H1 (cell line): ENCODE data around the gene CCNK. TPM values are rescaled to one million over a fixed set of nuclear protein-coding genes. Genes with fewer than 3 reads are reported as not detected.

Experiments used
- CTCF ChIA-PET: fragments of 300-600 bp; sonication (Branson Sonifier 250); formaldehyde crosslinking; loops from one replicate; lab custom pipeline; 2021; ENCODE audit not compliant: partially characterized antibody; lab: Charles Lee
- POLR2A ChIA-PET: fragments of 300-600 bp; sonication (Branson Sonifier 250); formaldehyde crosslinking; loops from one replicate; lab custom pipeline; 2021; ENCODE audit warnings: inconsistent platforms; ENCODE audit not compliant: partially characterized antibody; lab: Charles Lee
- DNase-seq, 2 experiments: peaks; one replicate each; pipeline versions ENCODE4 v3.0.0 to v3.0.0-alpha.2; 2010 to 2022; ENCODE audit warnings: low spot score in 2 of 2, low read depth in 1 of 2, mixed read lengths in 1 of 2
- FAIRE-seq: peaks from 2 replicates; lab custom pipeline; 2011; peaks lifted over from hg19 to GRCh38; lab: Jason Lieb, UNC
- H2AFZ ChIP-seq: 2 replicates; pipeline ENCODE4 v1.8.1; 2012; ENCODE audit warnings: low read length, inconsistent platforms
- H2AK5ac ChIP-seq: 2 replicates; pipeline ENCODE4 v1.6.1; 2013; ENCODE audit warnings: low read depth, low read length
- H2BK120ac ChIP-seq: replicated peaks from 2 replicates; pipeline ENCODE3; 2013; ENCODE audit warnings: low read depth, low read length, inconsistent platforms
- H2BK12ac ChIP-seq: 2 replicates; pipeline ENCODE4 v1.6.1; 2013; ENCODE audit warnings: low read depth, low read length
- H2BK15ac ChIP-seq: 2 replicates; pipeline ENCODE4 v1.6.1; 2013; ENCODE audit warnings: low read length
- H2BK20ac ChIP-seq: 2 replicates; pipeline ENCODE4 v1.6.1; 2013; ENCODE audit warnings: low read length
- H2BK5ac ChIP-seq: 2 replicates; pipeline ENCODE4 v1.6.1; 2013; ENCODE audit warnings: low read depth, low read length
- H3K14ac ChIP-seq: 2 replicates; pipeline ENCODE4 v1.6.1; 2013; ENCODE audit warnings: inconsistent platforms; ENCODE audit not compliant: insufficient read length
- H3K18ac ChIP-seq: 2 replicates; pipeline ENCODE4 v1.6.1; 2013; ENCODE audit warnings: low read length; ENCODE audit errors: extremely low read depth
- H3K23ac ChIP-seq: 2 replicates; pipeline ENCODE4 v1.6.1; 2013; ENCODE audit warnings: inconsistent platforms; ENCODE audit not compliant: insufficient read length
- H3K23me2 ChIP-seq: 2 replicates; pipeline ENCODE4 v1.6.1; 2013; ENCODE audit warnings: low read depth, low read length
- H3K27ac ChIP-seq: 2 replicates; pipeline ENCODE4 v1.6.1; 2011; ENCODE audit warnings: low read depth, low read length, inconsistent platforms
- H3K27me3 ChIP-seq, 4 experiments: replicated peaks in 1 of 4; 1 replicate in 1 of 4; 2 replicates in 3 of 4; pipeline versions ENCODE4 v1.6.1 to v1.8.1; 2011 to 2013; ENCODE audit warnings: low read length in 3 of 4, mild to moderate bottlenecking in 3 of 4, inconsistent platforms in 2 of 4, mixed read lengths in 2 of 4, moderate library complexity in 1 of 4; ENCODE audit not compliant: control insufficient read depth in 3 of 4, insufficient read depth in 3 of 4; ENCODE audit errors: extremely low read depth in 1 of 4
- H3K36me3 ChIP-seq, 4 experiments: 2 replicates each; pipeline versions ENCODE4 v1.6.1 to v1.8.1; 2011 to 2013; ENCODE audit warnings: mild to moderate bottlenecking in 4 of 4, low read length in 3 of 4, moderate library complexity in 2 of 4, control low read depth in 1 of 4, inconsistent platforms in 1 of 4; ENCODE audit not compliant: insufficient read depth in 4 of 4, control insufficient read depth in 2 of 4
- H3K4ac ChIP-seq: replicated peaks from 2 replicates; pipeline ENCODE3; 2013; ENCODE audit warnings: low read length, low read depth, mixed read lengths, inconsistent platforms; ENCODE audit not compliant: insufficient read length
- H3K4me1 ChIP-seq, 4 experiments: replicated peaks in 1 of 4; 1 replicate in 1 of 4; 2 replicates in 3 of 4; pipeline versions ENCODE4 v1.6.1 to v1.8.1; 2011 to 2013; ENCODE audit warnings: low read length in 3 of 4, inconsistent platforms in 2 of 4, mixed read lengths in 1 of 4; ENCODE audit not compliant: insufficient read depth in 4 of 4, control insufficient read depth in 3 of 4
- H3K4me2 ChIP-seq, 2 experiments: 2 replicates each; pipeline versions ENCODE4 v1.6.1 to v1.8.1; 2011 to 2013; ENCODE audit warnings: low read depth in 2 of 2, low read length in 2 of 2, control low read depth in 1 of 2, inconsistent platforms in 1 of 2, mild to moderate bottlenecking in 1 of 2; ENCODE audit not compliant: insufficient read depth in 1 of 2
- H3K4me3 ChIP-seq, 4 experiments: fragments of 200-600, 300-600 bp in 1 of 4; sonication (generic), shearing (Covaris generic), sonication (Bioruptor Twin) in 1 of 4; 2 replicates each; pipeline versions ENCODE4 v1.5.1 to v1.8.1; 2011 to 2016; ENCODE audit warnings: low read length in 4 of 4, low read depth in 3 of 4, control low read depth in 2 of 4, inconsistent platforms in 2 of 4, mild to moderate bottlenecking in 2 of 4, mixed read lengths in 1 of 4, moderate library complexity in 1 of 4; ENCODE audit not compliant: insufficient read depth in 2 of 4; ENCODE audit errors: extremely low read depth in 1 of 4
- H3K56ac ChIP-seq: replicated peaks from 2 replicates; pipeline ENCODE3; 2013; ENCODE audit warnings: low read depth, mild to moderate bottlenecking, mixed read lengths, low read length, inconsistent platforms; ENCODE audit not compliant: insufficient read length
- H3K79me1 ChIP-seq: 2 replicates; pipeline ENCODE4 v1.6.1; 2013; ENCODE audit warnings: low read depth, low read length, control low read depth
- H3K79me2 ChIP-seq, 2 experiments: 2 replicates each; pipeline versions ENCODE4 v1.6.1 to v1.8.1; 2012 to 2013; ENCODE audit warnings: low read length in 2 of 2, mild to moderate bottlenecking in 2 of 2, inconsistent platforms in 1 of 2; ENCODE audit not compliant: insufficient read depth in 2 of 2, control insufficient read depth in 1 of 2
- H3K9ac ChIP-seq, 4 experiments: replicated peaks in 1 of 4; 1 replicate in 1 of 4; 2 replicates in 3 of 4; pipeline versions ENCODE4 v1.6.1 to v1.8.1; 2011 to 2013; ENCODE audit warnings: low read depth in 3 of 4, low read length in 3 of 4, control low read depth in 2 of 4, mild to moderate bottlenecking in 2 of 4, moderate library complexity in 2 of 4, inconsistent platforms in 1 of 4; ENCODE audit errors: extremely low read depth in 1 of 4
- H3K9me3 ChIP-seq, 2 experiments: 2 replicates each; pipeline versions ENCODE4 v1.6.1 to v1.8.1; 2012 to 2013; ENCODE audit warnings: mild to moderate bottlenecking in 2 of 2, moderate library complexity in 2 of 2, control low read depth in 1 of 2, inconsistent platforms in 1 of 2, low read depth in 1 of 2, low read length in 1 of 2, mixed read lengths in 1 of 2; ENCODE audit not compliant: insufficient read depth in 2 of 2
- H4K20me1 ChIP-seq, 2 experiments: replicated peaks in 1 of 2; 2 replicates each; pipeline versions ENCODE3 to v1.8.1; 2011 to 2013; ENCODE audit warnings: inconsistent platforms in 2 of 2, low read length in 2 of 2, mild to moderate bottlenecking in 1 of 2; ENCODE audit not compliant: insufficient read depth in 2 of 2, control insufficient read depth in 1 of 2
- H4K5ac ChIP-seq: 2 replicates; pipeline ENCODE4 v1.6.1; 2013; ENCODE audit warnings: low read length, low read depth, mixed read lengths, inconsistent platforms; ENCODE audit not compliant: insufficient read length
- H4K8ac ChIP-seq: 2 replicates; pipeline ENCODE4 v1.8.0; 2013; ENCODE audit warnings: mild to moderate bottlenecking, moderate library complexity, low read length, inconsistent platforms; ENCODE audit not compliant: insufficient read depth; ENCODE audit errors: extremely low read depth
- H4K91ac ChIP-seq: replicated peaks from 2 replicates; pipeline ENCODE3; 2013; ENCODE audit warnings: low read length, mixed read lengths, inconsistent platforms; ENCODE audit not compliant: insufficient read length
- CHD1 ChIP-seq: IDR thresholded peaks from 2 replicates; pipeline ENCODE4 v1.6.1; 2012; ENCODE audit warnings: low read depth, low read length, improper control_type of control experiment
- CHD2 ChIP-seq: IDR thresholded peaks from 2 replicates; pipeline ENCODE4 v1.6.1; 2012; ENCODE audit warnings: low read length, improper control_type of control experiment
- FOSL1 ChIP-seq: IDR thresholded peaks from 2 replicates; pipeline ENCODE4 v1.6.1; 2011; ENCODE audit warnings: mild to moderate bottlenecking, low read depth, low read length, moderate library complexity; ENCODE audit not compliant: insufficient read depth
- GABPA ChIP-seq: IDR thresholded peaks from 2 replicates; pipeline ENCODE4 v1.6.1; 2011; ENCODE audit warnings: mild to moderate bottlenecking, low read length, moderate library complexity, borderline replicate concordance; ENCODE audit not compliant: insufficient read depth
- HDAC2 ChIP-seq, 2 experiments: fragments of 300-600 bp in 1 of 2; sonication (generic) in 1 of 2; IDR thresholded peaks; 2 replicates each; pipeline ENCODE4 v1.6.1; 2011 to 2012; ENCODE audit warnings: low read depth in 2 of 2, low read length in 2 of 2, mild to moderate bottlenecking in 2 of 2, moderate library complexity in 2 of 2, borderline replicate concordance in 1 of 2, inconsistent platforms in 1 of 2
- KDM1A ChIP-seq: fragments of 200-600, 300-600 bp; sonication (generic); IDR thresholded peaks from 2 replicates; pipeline ENCODE4 v1.7.1; 2016; ENCODE audit warnings: mild to moderate bottlenecking, low read length, borderline replicate concordance
- RFX5 ChIP-seq: IDR thresholded peaks from 2 replicates; pipeline ENCODE4 v1.6.1; 2011; ENCODE audit warnings: low read depth, low read length, improper control_type of control experiment, borderline replicate concordance
- RXRA ChIP-seq: IDR thresholded peaks from 2 replicates; pipeline ENCODE4 v1.6.1; 2011; ENCODE audit warnings: low read depth, mild to moderate bottlenecking, low read length, moderate library complexity; ENCODE audit not compliant: insufficient read depth
- SIX5 ChIP-seq: IDR thresholded peaks from 2 replicates; pipeline ENCODE4 v1.6.1; 2011; ENCODE audit warnings: mild to moderate bottlenecking, low read depth, low read length
- TBP ChIP-seq: IDR thresholded peaks from 2 replicates; pipeline ENCODE4 v1.6.1; 2011; ENCODE audit warnings: low read depth, low read length, improper control_type of control experiment
- YY1 ChIP-seq: IDR thresholded peaks from 2 replicates; pipeline ENCODE4 v1.6.1; 2011; ENCODE audit warnings: low read depth, mild to moderate bottlenecking, low read length
- WGBS, 2 experiments: shearing (Covaris generic) in 1 of 2; methylation state at CpG; one replicate each; pipeline versions ENCODE4 v1.1.6 to v1.1.7; 2013 to 2015; ENCODE audit warnings: low lambda C conversion rate in 2 of 2, mixed read lengths in 2 of 2, inconsistent platforms in 1 of 2, low coverage in 1 of 2, missing lambda C conversion rate in 1 of 2; ENCODE audit not compliant: insufficient replicate concordance in 2 of 2, insufficient coverage in 1 of 2, insufficient read length in 1 of 2; ENCODE audit errors: extremely low coverage in 1 of 2, missing lambda C conversion rate in 1 of 2; 5-methylcytosine and 5-hydroxymethylcytosine counted together
- polyA plus RNA-seq, 7 experiments: library from polyadenylated mRNA; depleted of rRNA in 3 of 7; stranded (reverse) in 5 of 7; unstranded in 2 of 7; fragments of >200 nt in 5 of 7; fragments of 200-250 nt in 2 of 7; gene quantifications; 1 replicate in 5 of 7; 2 replicates in 1 of 7; 4 replicates in 1 of 7; pipeline versions ENCODE4 v1.2.1 to v1.2.3, GENCODE V29; 2011 to 2013; ENCODE audit warnings: missing spikeins in 2 of 7, mixed read lengths in 2 of 7
- total RNA-seq: library from RNA; stranded (reverse); fragmentation: NEBNext Ultra II Directional; extraction: Animal tissue kit (Norgen Biotek cat#: 25700); gene quantifications from 2 replicates; pipeline ENCODE4 v1.2.1, GENCODE V29; 2021

CCNK gene
- total and polyA plus RNA-seq, 2 of the 8 experiments (the other 6 are each of a cell fraction or from before 2014, with no cell fraction given) = 10.7 to 82.7 TPM

DNA sequence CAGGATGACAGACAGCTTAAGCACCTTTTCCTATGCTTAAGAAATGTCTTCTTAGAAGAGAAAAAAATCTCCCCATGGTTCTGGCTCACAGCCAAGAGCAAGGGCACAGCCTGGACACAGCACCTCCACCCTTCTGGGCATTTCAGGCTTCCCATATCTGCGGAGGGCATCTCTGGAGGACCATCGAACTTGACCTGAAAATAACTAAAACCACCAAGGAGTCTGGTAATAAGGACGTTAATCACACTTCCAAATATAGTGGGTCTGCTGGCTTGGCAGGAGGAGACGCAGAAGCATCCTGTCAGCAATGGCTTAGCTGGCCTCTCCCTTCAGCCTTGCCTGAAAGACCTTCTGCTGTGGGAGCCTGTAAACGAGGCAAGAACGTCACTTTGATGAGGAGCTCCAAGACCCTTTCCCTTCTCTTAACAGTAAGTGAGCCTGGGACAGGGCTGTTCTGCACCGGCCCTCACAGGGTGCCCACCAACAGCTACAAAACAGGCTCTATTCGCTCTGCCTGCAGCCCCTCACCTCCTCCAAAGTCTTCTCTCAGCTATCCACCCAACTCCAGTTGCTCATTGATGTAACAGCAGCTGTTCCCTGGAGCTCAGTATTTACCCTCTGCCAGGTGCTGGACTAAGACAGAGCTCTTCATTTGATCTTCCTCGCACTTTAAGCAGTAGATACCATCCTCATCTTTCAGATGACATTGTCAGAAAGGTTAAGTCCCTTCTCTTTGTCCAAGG is 13.7 kb upstream of the CCNK start:
- no peak overlapping the region for H2BK12ac ChIP-seq
- ChIA-PET POLR2A (interaction anchor here (0.8 to 1.4 kb wide), 2 partner anchors 9 to 28 kb away, joined by 3 read pairs; no protein-coding TSS in a partner anchor), CTCF (interaction anchor here (1.6 kb wide), 1 partner anchor 26 kb away, joined by 4 read pairs; no protein-coding TSS in a partner anchor)
- H3K4me3 ChIP-seq = no peak overlapping the region
- 88% methylated on average over 9 of the region's 9 CpGs; no CpG with 5 or more reads in 1 of the 2 experiments for WGBS, 2 experiments
- H2AK5ac ChIP-seq = no peak overlapping the region
- H4K8ac ChIP-seq = no peak overlapping the region
- no peak overlapping the region for H3K9ac ChIP-seq
- H3K9me3 ChIP-seq = no peaks in the 10 kb centered on the region
- FAIRE-seq (no peak), DNase-seq (no peak)
- peaks cover 7% of the 10 kb centered on the region; the same call in 1 of the 2 replicates for H3K79me1 ChIP-seq
- peaks cover 0 to 5% (median 0%) of the 10 kb centered on the region in 4 experiments; a peak in 1 of 8 replicates for H3K36me3 ChIP-seq
- H3K23ac ChIP-seq = no peak overlapping the region
- H2BK5ac ChIP-seq = no peak overlapping the region
- H2AFZ ChIP-seq = no peak overlapping the region
- no peaks in the 10 kb centered on the region for H3K23me2 ChIP-seq
- H3K14ac ChIP-seq = no peak overlapping the region
- H3K79me2 ChIP-seq = peaks cover 8 to 74% of the 10 kb centered on the region in 2 experiments
- H3K4me1 ChIP-seq = peaks cover 0 to 9% (median 6%) of the 10 kb centered on the region in 4 experiments; a peak in 5 of 7 replicates
- no peak overlapping the region for H3K27ac ChIP-seq
- H3K4ac ChIP-seq = no peak overlapping the region
- H2BK15ac ChIP-seq = no peak overlapping the region
- no peak overlapping the region for H2BK120ac ChIP-seq
- H4K5ac ChIP-seq = no peak overlapping the region
- H2BK20ac ChIP-seq = no peak overlapping the region
- H3K18ac ChIP-seq = no peak overlapping the region
- peaks cover 0 to 16% of the 10 kb centered on the region in 2 experiments for H4K20me1 ChIP-seq
- H3K4me2 ChIP-seq = no peak overlapping the region
- no peak overlapping the region for H3K56ac ChIP-seq
- no peaks in the 10 kb centered on the region for H3K27me3 ChIP-seq
- H4K91ac ChIP-seq = no peak overlapping the region
- TF ChIP-seq HDAC2 (IDR thresholded peaks at IDR 0.05; ENCODE audit: borderline replicate concordance in 1 of 2, low read depth in 2 of 2, low read length in 2 of 2) = no peak
- TF ChIP-seq GABPA = no peak
- TF ChIP-seq SIX5 = no peak
- no peak for TF ChIP-seq TBP
- TF ChIP-seq CHD1 = no peak
- no peak for TF ChIP-seq KDM1A
- TF ChIP-seq FOSL1 = no peak
- no peak for TF ChIP-seq YY1
- TF ChIP-seq RXRA = no peak
- no peak for TF ChIP-seq CHD2
- TF ChIP-seq RFX5 = no peak
